ENCODE measurements around the gene PARVG.

- no peak for TF ChIP-seq JUND (CRISPR knock-in tag; IDR thresholded peaks at IDR 0.05)
- TF ChIP-seq ZNF510 (CRISPR knock-in tag; IDR thresholded peaks at IDR 0.05; ENCODE audit: low read depth): no peak
- TF ChIP-seq ZNF530 (CRISPR knock-in tag; IDR thresholded peaks at IDR 0.05; ENCODE audit: low read depth): no peak
- no peak for TF ChIP-seq RNF2 (conservative IDR thresholded peaks at IDR 0.05; ENCODE audit: low read depth)
- no peak for TF ChIP-seq ZBTB8A (CRISPR knock-in tag; IDR thresholded peaks at IDR 0.05; ENCODE audit: borderline replicate concordance, low read depth)
- no peak for TF ChIP-seq MAFG (CRISPR knock-in tag; IDR thresholded peaks at IDR 0.05)
- no peak for TF ChIP-seq SUZ12 (IDR thresholded peaks at IDR 0.05; ENCODE audit: low read depth, low read length)
- TF ChIP-seq CSRNP2 (CRISPR knock-in tag; conservative IDR thresholded peaks at IDR 0.05; ENCODE audit: low read depth): no peak
- TF ChIP-seq SIN3A (IDR thresholded peaks at IDR 0.05; ENCODE audit: borderline replicate concordance, low read depth, low read length): no peak
- no peak for TF ChIP-seq CEBPG (CRISPR knock-in tag; IDR thresholded peaks at IDR 0.05)
- TF ChIP-seq MIER2 (CRISPR knock-in tag; IDR thresholded peaks at IDR 0.05): no peak
- no peak for TF ChIP-seq ADNP (CRISPR knock-in tag; IDR thresholded peaks at IDR 0.05)
These were observed 64.7 kb downstream of the PARVG start for GRCh38 chr22:44245438-44245837.
